NCI-H748 (cell line): ENCODE data around the gene MSI1.
A peak's percentile ranks its signal among the peaks of the same experiment; 100 is the strongest.

Source experiments
- DNase-seq: peaks from one replicate; lab custom pipeline; 2025; ENCODE audit not compliant: unreplicated experiment; lab: John Stamatoyannopoulos, UW

Gene MSI1

GRCh38 chr12:120368789-120369602 lies at the start of gene MSI1:
Gene MSI1, minus strand, starts transcription at chr12:120369164. Its CDS starts 73 bp downstream, at chr12:120369091.
- DNase-seq = peak; percentile 58

GRCh38 chr12:120417917-120418580 lies 49.1 kb upstream of the MSI1 start:
- no peak for DNase-seq

GRCh38 chr12:120416490-120417216 lies 47.7 kb upstream of the MSI1 start:
- DNase-seq = no peak

DNA sequence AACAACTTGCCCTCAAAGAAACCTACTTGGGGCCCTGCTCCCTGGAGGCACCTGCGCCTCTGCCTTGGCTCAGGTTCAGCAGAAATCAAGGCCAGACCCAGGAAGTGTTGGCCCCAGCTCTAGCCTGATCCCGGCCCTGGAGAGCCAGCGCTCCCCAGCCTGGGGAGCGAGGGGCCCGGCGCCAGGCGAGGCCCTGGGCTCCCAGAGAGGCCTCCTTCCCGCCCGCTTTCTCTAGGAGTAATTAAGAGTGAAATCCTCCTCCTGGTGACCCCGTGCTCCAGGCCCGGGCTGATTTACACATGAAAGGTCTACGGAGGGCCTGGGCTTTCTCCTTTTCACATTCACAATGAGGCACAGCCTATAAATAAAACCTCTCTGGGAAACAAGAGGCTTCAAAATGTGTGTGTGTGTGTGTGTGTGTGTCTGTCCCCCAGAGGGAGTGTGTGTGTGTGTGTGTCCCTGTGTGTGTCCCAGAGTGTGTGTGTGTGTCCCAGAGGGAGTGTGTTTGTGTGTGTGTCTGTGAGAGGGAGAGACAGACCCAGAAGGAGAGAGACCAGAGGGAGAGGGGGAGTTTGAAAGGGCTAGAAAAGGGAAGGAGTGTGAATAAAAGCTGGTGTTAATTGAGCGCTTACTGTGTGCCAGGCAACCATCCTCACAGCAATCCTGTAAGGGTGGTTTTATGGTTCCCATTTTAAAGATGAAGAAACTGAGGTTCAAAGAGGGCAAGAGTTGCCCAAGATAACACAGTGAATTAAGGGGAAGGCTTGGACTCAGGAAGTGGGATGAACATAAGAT lies 45.1 kb upstream of the MSI1 start:
- DNase-seq = no peak

GRCh38 chr12:120412421-120412820 lies 43.5 kb upstream of the MSI1 start:
- DNase-seq = no peak

DNA sequence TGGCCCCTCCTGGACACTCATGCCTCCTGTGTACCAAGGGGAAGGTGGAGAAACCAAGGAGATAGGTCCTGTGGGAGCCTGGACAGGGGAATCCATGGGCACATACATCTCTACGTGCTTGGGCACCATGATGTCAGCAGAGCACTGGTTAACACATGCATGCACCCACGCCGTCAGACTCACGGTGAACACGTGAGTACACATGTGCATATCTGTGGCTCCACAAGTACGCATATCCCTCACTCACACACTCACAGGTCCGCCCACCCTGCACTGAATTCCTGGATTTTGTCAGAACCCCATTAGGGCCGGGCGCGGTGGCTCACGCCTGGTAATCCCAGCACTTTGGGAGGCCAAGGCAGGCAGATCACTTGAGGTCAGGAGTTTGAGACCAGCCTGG lies 39.8 kb upstream of the MSI1 start:
- DNase-seq = no peak

DNA sequence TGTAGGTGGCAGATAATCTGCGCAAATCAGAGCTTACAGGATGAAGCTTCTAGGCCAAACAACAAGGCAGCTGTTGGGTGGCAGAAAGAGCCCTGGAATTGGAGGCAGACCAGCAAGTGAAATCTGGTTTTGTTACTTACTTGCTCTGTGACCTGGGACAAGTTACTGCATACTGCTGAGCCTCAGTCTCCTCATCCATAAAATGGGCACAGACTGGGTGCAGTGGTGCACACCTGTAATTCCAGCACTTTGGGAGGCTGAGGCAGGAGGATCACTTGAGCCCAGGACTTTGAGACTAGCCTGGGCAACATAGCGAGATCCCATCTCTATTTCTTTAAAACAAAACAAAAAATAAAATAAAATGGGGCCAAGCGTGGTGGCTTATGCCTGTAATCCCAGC lies 37.6 kb upstream of the MSI1 start:
- DNase-seq = no peak

DNA sequence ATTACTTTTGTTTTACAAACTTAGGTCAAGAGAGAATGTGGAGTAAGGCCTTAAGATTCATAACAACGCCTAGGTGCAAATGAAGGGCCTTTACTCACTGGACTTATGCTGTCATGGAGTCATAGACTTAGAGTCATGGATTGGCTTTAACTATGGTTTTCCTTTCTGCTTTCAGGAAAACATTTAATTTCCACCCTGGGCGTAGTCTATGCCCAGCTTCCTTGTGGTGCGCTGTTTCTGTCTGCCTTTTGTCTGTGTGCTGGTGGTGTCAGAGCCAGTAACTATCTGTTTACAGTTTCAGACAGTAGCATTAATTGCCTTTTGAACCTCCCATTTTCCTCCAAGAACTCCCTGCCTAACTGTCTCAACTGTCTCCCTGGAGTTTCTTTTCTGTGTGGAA lies 37.1 kb upstream of the MSI1 start:
- no peak for DNase-seq

GRCh38 chr12:120404271-120404670 lies 35.3 kb upstream of the MSI1 start:
- no peak for DNase-seq

- no peak for DNase-seq
Measured at GRCh38 chr12:120403869-120404268, 34.9 kb upstream of the MSI1 start.

DNA sequence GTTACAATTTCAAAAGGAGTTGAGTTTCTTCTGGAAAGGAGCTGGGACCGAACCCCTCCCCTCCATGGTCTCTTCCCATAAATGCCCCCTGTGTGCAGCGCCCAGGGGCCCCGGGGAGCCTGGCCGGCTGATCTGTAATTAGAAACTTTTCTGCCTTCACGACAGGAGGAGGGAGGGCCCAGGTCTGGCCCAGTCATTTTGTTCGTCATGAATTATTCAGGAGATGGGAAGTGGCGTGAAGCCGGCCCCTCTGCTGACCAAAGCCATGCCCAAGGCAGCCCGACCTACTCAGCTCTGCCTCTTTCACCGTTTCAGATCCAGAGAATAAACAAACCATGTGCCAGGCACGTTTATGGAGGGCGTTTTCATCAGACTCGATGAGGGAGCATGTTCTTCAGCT lies 33.3 kb upstream of the MSI1 start:
- no peak for DNase-seq

DNA sequence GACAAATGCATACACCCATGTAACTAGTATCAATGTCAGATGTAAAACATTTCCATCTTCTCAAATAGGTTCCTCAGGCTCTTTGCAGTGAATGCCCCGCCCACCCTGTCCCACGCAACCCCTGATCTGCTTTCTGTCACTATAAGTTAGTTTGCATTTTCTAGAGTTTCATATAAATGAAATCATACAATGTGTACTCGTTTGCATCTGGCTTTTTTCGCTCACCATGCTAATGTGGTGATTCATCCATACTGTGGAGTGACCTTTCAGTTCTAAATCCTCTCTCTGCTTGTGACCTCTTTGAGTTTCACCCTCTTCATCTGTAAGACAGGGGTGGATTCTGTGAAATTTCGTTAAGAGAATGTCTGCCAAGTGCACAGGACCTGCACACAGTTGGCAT lies 30.6 kb upstream of the MSI1 start:
- no peak for DNase-seq

- peak; percentile 84 for DNase-seq
Measured at GRCh38 chr12:120397824-120398540, 29.0 kb upstream of the MSI1 start.

DNA sequence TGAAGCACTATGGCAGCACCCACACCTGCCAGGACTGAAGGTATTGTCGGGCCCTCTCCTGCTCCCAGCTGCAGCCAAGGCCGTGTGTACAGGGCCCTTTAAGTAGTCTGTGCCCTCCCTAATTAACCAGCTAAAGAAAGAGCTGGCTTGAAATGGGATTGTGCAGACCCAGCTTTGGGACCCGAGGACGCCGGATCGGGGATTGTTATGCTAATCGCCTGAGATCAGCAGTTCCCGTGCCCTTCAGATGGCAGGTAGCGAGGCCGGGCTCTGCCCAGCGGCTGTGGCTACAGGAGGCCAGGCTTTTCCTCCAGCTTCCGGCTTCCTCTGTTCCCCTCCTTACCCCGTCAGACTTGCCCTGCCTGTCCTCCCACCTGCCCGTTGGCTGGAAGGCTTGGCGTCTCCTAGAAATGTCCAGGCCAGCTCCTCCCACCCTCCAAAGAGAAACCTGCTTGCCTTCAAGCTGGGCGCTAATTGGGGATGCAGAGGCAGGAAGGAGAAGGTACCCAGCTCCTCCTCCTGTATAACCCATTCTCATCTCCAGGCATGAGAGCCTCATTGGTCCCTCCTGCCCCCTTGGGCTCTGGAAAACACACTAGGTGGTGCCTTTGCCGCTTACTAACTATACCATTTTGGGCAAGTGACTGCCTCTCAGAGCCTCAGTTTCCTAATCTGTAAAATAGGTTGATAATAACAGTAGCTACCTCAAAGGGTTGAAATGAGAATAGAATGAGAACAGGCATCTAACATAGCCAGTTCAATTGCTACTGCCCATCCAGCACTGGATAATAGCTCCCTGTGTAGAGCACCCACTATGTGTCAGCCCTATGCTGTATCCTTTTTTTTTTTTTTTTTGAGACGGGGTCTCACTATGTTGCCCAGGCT lies 25.8 kb upstream of the MSI1 start:
- DNase-seq = peak; percentile 82

GRCh38 chr12:120390540-120391120 lies 21.7 kb upstream of the MSI1 start:
- no peak for DNase-seq

DNA sequence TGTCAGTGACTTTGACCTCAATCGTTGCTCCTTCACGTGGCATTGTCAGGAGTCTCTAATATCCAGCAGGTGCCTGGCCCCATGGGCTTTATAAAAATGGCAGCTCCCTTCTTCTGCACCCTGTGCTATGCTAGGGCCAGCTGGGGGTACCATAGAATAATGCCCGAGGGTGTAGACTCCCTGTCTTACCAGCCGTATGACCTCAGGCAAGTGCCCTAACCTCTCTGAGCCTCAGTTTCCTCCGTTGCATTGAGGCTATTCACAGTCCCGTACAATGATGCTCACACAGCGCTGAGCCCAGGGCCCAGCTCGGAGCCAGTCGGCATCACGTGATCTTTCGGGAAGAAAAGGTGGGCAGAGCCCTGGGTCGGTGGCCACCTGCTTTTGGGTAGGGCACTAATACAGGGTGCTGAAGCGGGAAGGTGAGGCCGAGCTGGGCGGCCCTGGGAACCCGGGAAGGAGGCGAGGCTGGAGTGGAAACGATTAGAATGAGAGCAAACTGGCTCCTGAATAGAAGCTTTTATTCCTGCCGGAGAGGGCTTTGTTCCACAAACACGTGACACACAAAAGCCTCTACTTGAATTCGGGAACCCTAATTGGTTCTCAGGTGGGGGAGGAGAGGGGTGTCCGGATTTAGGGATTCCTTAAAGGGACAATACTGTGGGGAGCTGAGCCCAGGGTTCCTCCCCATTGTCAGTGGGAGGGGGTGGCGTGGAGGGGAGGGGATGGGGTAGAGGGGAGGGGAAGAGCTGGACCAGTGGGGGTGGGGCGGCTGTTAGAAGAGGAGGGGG lies 19.9 kb upstream of the MSI1 start:
- peak; percentile 94 for DNase-seq

DNA sequence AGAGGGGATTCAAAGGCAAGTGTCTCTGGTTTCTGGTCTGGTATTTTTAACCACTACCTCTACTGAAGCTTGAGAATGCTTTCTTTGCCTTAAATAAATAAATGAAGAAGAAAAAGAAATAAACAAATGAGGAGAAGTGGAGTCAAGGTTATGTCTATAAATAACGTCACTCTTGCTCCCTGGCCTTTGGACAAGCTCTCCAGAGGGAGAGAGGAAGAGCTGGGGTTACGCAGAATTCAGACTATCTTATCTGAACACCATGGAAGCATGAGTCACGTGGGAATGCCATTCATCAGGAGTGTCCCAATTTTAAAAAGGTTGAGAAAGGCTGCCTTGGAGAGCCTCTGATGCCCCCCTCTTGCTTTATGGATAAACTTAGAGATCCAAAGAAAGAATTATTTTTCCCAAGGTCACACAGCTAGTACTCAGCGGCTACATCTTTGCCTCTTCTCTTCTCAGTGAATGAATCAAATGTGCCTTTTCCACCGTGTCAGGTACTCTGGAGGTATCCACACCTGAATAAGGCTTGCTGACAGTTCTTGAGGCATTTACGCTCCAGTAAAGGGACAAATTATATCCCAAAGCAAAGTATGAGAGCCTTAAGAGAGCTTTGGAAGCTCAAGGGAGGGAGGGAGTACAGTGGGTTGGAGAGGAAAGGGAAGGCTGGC lies 12.9 kb upstream of the MSI1 start:
- no peak for DNase-seq

DNA sequence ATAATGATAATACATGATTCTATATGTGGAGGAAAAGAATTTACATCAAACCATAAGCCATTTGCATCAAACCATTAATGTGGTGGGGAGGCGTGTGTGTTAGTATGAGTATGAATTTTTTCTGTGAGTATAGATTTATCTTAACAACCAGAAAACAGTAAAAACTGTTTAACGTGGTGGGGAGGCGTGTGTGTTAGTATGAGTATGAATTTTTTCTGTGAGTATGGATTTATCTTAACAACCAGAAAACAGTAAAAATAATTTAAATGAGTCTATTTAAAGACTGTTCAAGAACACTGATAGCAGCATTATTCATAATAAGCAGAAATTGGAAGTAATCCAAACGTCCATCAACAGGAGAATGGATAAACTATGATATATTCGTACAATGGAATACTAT lies 9.1 kb upstream of the MSI1 start:
- DNase-seq = no peak
